Measurements from ENCODE around the gene JPH2.

The JPH2 gene

GRCh38 chr20:44099832-44100231, 87.2 kb downstream of the JPH2 start:
- no peak for DNase-seq (ENCODE audit: low spot score)

GRCh38 chr20:44098657-44099056, 88.3 kb downstream of the JPH2 start:
- DNase-seq (ENCODE audit: low spot score), result no peak

GRCh38 chr20:44098256-44098630, 88.7 kb downstream of the JPH2 start:
- DNase-seq (ENCODE audit: low spot score), result no peak

- DNase-seq (ENCODE audit: low spot score), result no peak
These were observed 89.3 kb downstream of the JPH2 start for GRCh38 chr20:44097521-44098255.

- no peak for DNase-seq (ENCODE audit: low spot score)
These were observed 91.2 kb downstream of the JPH2 start for GRCh38 chr20:44095831-44096230.

GRCh38 chr20:44093249-44093582, 93.8 kb downstream of the JPH2 start:
- no peak for DNase-seq (ENCODE audit: low spot score)

GRCh38 chr20:44092551-44093248, 94.3 kb downstream of the JPH2 start:
- peak; percentile 18 for DNase-seq (ENCODE audit: low spot score)

GRCh38 chr20:44091026-44091425, 96.0 kb downstream of the JPH2 start:
- DNase-seq (ENCODE audit: low spot score), result no peak

- DNase-seq (ENCODE audit: low spot score), result no peak
These were observed 96.9 kb downstream of the JPH2 start for GRCh38 chr20:44089987-44090674.

- no peak for DNase-seq (ENCODE audit: low spot score)
These were observed 99.2 kb downstream of the JPH2 start for GRCh38 chr20:44087857-44088120.

- no peak for DNase-seq (ENCODE audit: low spot score)
These were observed 99.7 kb downstream of the JPH2 start for GRCh38 chr20:44087051-44087856.

- no peak for DNase-seq (ENCODE audit: low spot score)
These were observed 101.2 kb downstream of the JPH2 start for GRCh38 chr20:44085616-44086434.

- DNase-seq (ENCODE audit: low spot score), result no peak
These were observed 102.1 kb downstream of the JPH2 start for GRCh38 chr20:44084891-44085290.

- DNase-seq (ENCODE audit: low spot score), result no peak
These were observed 102.5 kb downstream of the JPH2 start for GRCh38 chr20:44084439-44084838.

GRCh38 chr20:44083220-44083933, 103.6 kb downstream of the JPH2 start:
- DNase-seq (ENCODE audit: low spot score), result no peak

- no peak for DNase-seq (ENCODE audit: low spot score)
These were observed 105.1 kb downstream of the JPH2 start for GRCh38 chr20:44081888-44082287.

GRCh38 chr20:44081476-44081875, 105.5 kb downstream of the JPH2 start:
- DNase-seq (ENCODE audit: low spot score), result no peak

- DNase-seq (ENCODE audit: low spot score), result peak; percentile 79
These were observed 106.2 kb downstream of the JPH2 start for GRCh38 chr20:44080646-44081267.

GRCh38 chr20:44080064-44080463, 106.9 kb downstream of the JPH2 start:
- no peak for DNase-seq (ENCODE audit: low spot score)

GRCh38 chr20:44079291-44079690, 107.7 kb downstream of the JPH2 start:
- DNase-seq (ENCODE audit: low spot score), result no peak

GRCh38 chr20:44075950-44076232, 111.1 kb downstream of the JPH2 start:
- no peak for DNase-seq (ENCODE audit: low spot score)
